Kidney epithelial cell (primary cell): ENCODE measurements around the gene ALDH3B2. TPM values are rescaled to one million over a fixed set of nuclear protein-coding genes. Genes with fewer than 3 reads are reported as not detected.

Source experiments
- DNase-seq: peaks from one replicate; pipeline ENCODE4 v3.0.0-alpha.2; 2010; ENCODE audit warnings: low read depth
- H3K27me3 ChIP-seq: 2 replicates; pipeline ENCODE4 v1.6.0; 2011; ENCODE audit warnings: low read length; ENCODE audit not compliant: control insufficient read depth, insufficient read depth
- H3K36me3 ChIP-seq: 2 replicates; pipeline ENCODE4 v1.5.1; 2011; ENCODE audit warnings: low read length; ENCODE audit not compliant: control insufficient read depth, insufficient read depth
- H3K4me3 ChIP-seq: 2 replicates; pipeline ENCODE4 v1.5.1; 2011; ENCODE audit warnings: low read depth, mild to moderate bottlenecking, control low read depth, low read length
- CTCF ChIP-seq: IDR thresholded peaks from 2 replicates; pipeline ENCODE4 v1.5.1; 2011; ENCODE audit warnings: mild to moderate bottlenecking, moderate library complexity, low read length, control low read depth, inconsistent platforms; ENCODE audit not compliant: insufficient read depth, poor library complexity, severe bottlenecking
- total RNA-seq: library from RNA; depleted of rRNA; stranded (reverse); fragments of >200 nt; gene quantifications from 2 replicates; pipeline ENCODE4 v1.2.3, GENCODE V29; 2015

ALDH3B2 gene
- total RNA-seq, 1 donor from 2014 or later, result 0.13 TPM

- no peak for TF ChIP-seq CTCF
Observed at GRCh38 chr11:67666676-67667489, 7.5 kb downstream of the ALDH3B2 start.

GRCh38 chr11:67666303-67666645 is 8.1 kb downstream of the ALDH3B2 start:
- no peak for TF ChIP-seq CTCF
- H3K4me3 ChIP-seq, result no peak overlapping the region
- no peaks in the 10 kb centered on the region for H3K36me3 ChIP-seq
- H3K27me3 ChIP-seq, result peaks cover 11% of the 10 kb centered on the region
- DNase-seq, result no peak

More at GRCh38 chr11:67666676-67667489, 7.5 kb downstream of the ALDH3B2 start:
- Histone ChIP-seq H3K4me3 (no peak overlapping the region), H3K27me3 (peaks cover 11% of the 10 kb centered on the region), H3K36me3 (no peaks in the 10 kb centered on the region)
- DNase-seq, result no peak

DNA sequence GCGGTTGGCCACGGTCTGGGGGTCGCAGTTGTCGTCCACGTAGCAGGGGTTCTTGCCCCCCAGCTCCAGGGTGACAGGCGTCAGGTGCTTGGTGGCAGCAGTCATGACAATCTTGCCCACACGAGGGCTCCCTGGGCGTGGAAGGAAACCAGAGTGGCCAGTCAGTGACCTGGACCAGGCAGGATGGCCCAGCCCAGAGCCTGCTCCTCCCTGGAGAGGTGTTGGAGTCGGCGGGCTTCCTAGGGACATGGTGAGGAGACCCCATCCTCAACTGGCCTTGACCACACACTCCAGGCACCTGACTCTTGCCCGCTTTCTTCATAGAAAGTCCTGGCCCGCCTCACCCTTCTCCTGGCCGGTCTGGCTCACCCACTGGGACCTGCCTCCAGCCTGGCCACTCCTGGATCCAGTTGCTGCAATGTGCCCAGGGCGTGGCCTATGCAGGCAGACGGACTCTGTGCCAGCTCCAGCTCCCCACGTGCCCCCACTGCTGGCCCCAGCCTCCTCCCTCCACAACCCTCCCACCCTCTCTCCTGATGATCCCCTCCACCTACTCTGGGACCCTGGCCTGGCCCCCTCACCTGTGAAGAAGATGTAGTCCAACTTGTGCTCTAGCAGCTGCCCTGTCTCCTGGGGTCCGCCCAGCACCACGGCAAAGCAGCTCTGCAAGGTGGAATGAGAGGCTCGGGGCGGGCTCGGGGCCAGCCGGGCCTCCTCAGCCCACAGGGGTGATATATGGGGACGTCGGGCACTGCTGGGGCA is 8.7 kb downstream of the ALDH3B2 start:
- H3K36me3 ChIP-seq, result no peaks in the 10 kb centered on the region
- H3K27me3 ChIP-seq, result peaks cover 11% of the 10 kb centered on the region
- peak; percentile 19 for TF ChIP-seq CTCF
- no peak overlapping the region for H3K4me3 ChIP-seq
- DNase-seq, result no peak

- no peak for DNase-seq
- Histone ChIP-seq H3K27me3 (peaks cover 11% of the 10 kb centered on the region), H3K4me3 (no peak overlapping the region), H3K36me3 (no peaks in the 10 kb centered on the region)
- TF ChIP-seq CTCF, result no peak
Observed at GRCh38 chr11:67664696-67665540, 9.5 kb downstream of the ALDH3B2 start.

- no peak for TF ChIP-seq CTCF
- no peak overlapping the region for H3K4me3 ChIP-seq
- no peaks in the 10 kb centered on the region for H3K36me3 ChIP-seq
- no peak for DNase-seq
- peaks cover 11% of the 10 kb centered on the region for H3K27me3 ChIP-seq
Observed at GRCh38 chr11:67664213-67664585, 10.2 kb downstream of the ALDH3B2 start.
